HG02981 (cell line): ENCODE results near the gene KRTAP10-11.
"Not testable (repeated sequence)": the region's sequence is repeated elsewhere in the genome, so short reads cannot be mapped to it uniquely, and the experiment has no call there.

ENCODE experiments used
- ATAC-seq: cut with Tn5 transposase; IDR thresholded peaks from one replicate; pipeline ENCODE4 v1.9.1; 2021; ENCODE audit warnings: mild to moderate bottlenecking, moderate library complexity; ENCODE audit not compliant: unreplicated experiment

KRTAP10-11 gene

GRCh38 chr21:44661567-44661966 lies 15.4 kb downstream of the KRTAP10-11 start:
- not testable (repeated sequence) for ATAC-seq

GRCh38 chr21:44664691-44665090 lies 18.5 kb downstream of the KRTAP10-11 start:
- no peak for ATAC-seq

- no peak for ATAC-seq
Measured at GRCh38 chr21:44666401-44667320, 20.4 kb downstream of the KRTAP10-11 start, which contains the start of gene KRTAP12-2. KRTAP12-2 (minus strand) TSS chr21:44666927; CDS start chr21:44666886, 41 bp downstream.

GRCh38 chr21:44667612-44668011 lies 21.4 kb downstream of the KRTAP10-11 start:
- no peak for ATAC-seq

- no peak for ATAC-seq
Measured at GRCh38 chr21:44670642-44671432, 24.6 kb downstream of the KRTAP10-11 start.

- ATAC-seq = no peak
Measured at GRCh38 chr21:44671911-44672310, 25.7 kb downstream of the KRTAP10-11 start.

GRCh38 chr21:44677881-44678280 lies 31.7 kb downstream of the KRTAP10-11 start:
- ATAC-seq = no peak

GRCh38 chr21:44681152-44681551 lies 34.9 kb downstream of the KRTAP10-11 start:
- ATAC-seq = no peak

GRCh38 chr21:44681861-44682579 lies 35.8 kb downstream of the KRTAP10-11 start, which contains the start of gene KRTAP12-1:
KRTAP12-1 (minus strand) TSS chr21:44682163; CDS start chr21:44682123, 40 bp downstream.
- ATAC-seq = no peak

- ATAC-seq = no peak
Measured at GRCh38 chr21:44682580-44683151, 36.5 kb downstream of the KRTAP10-11 start.

- ATAC-seq = no peak
Measured at GRCh38 chr21:44684077-44684476, 37.9 kb downstream of the KRTAP10-11 start.

GRCh38 chr21:44684483-44684882 lies 38.3 kb downstream of the KRTAP10-11 start:
- ATAC-seq = no peak

- not testable (repeated sequence) for ATAC-seq
Measured at GRCh38 chr21:44685050-44685449, 38.8 kb downstream of the KRTAP10-11 start.

GRCh38 chr21:44686000-44686781 lies 40.0 kb downstream of the KRTAP10-11 start:
- no peak for ATAC-seq

- ATAC-seq = no peak
Measured at GRCh38 chr21:44686843-44687561, 40.8 kb downstream of the KRTAP10-11 start.

GRCh38 chr21:44687671-44688070 lies 41.5 kb downstream of the KRTAP10-11 start:
- ATAC-seq = no peak

GRCh38 chr21:44689740-44690139 lies 43.5 kb downstream of the KRTAP10-11 start:
- ATAC-seq = not testable (repeated sequence)

- no peak for ATAC-seq
Measured at GRCh38 chr21:44691686-44692085, 45.5 kb downstream of the KRTAP10-11 start.
